HCT116 (cell line): ENCODE data around the gene TEK. TPM values are rescaled to one million over a fixed set of nuclear protein-coding genes. Genes with fewer than 3 reads are reported as not detected.

Experiments used
- ATAC-seq: fragments of 200-7000 bp; cut with Tn5 transposase; 2 replicates; pipeline ENCODE4 v1.9.1; 2020; ENCODE audit warnings: mild to moderate bottlenecking, moderate library complexity
- BruUV-seq: library from RNA; stranded (reverse); fragments of 400-500 nt; replicated peaks from 2 replicates; lab custom pipeline; 2021; lab: Mats Ljungman, UMichigan
- CTCF ChIA-PET: fragments of 300-600 bp; sonication (Branson Sonifier 250); formaldehyde crosslinking; loops from one replicate; lab custom pipeline; 2021; ENCODE audit warnings: antibody characterized with exemption; lab: Charles Lee
- POLR2A ChIA-PET: fragments of 300-600, 350-600 bp; sonication (Branson Sonifier 250); formaldehyde crosslinking; loops from one replicate; lab custom pipeline; 2021; ENCODE audit warnings: antibody characterized with exemption; lab: Charles Lee
- RAD21 ChIA-PET, 2 experiments: fragments of 300-600 bp; sonication (Branson Sonifier 250); formaldehyde crosslinking; loops; one replicate each; lab custom pipeline; 2023; ENCODE audit warnings: low total read pairs in 2 of 2; ENCODE audit not compliant: uncharacterized antibody in 2 of 2, unreplicated experiment in 2 of 2, low non-redundant PET in 1 of 2; lab: Charles Lee
- DNase-seq: peaks from one replicate; pipeline ENCODE4 v3.0.0-alpha.2; 2010; ENCODE audit warnings: low read depth, low spot score
- H2AFZ ChIP-seq: fragments of 200-600 bp; shearing (Covaris generic), sonication (generic); 2 replicates; pipeline ENCODE4 v1.6.1; 2017; ENCODE audit warnings: low read depth, mixed run types, mixed read lengths, antibody characterized with exemption, low read length; ENCODE audit not compliant: poor library complexity, severe bottlenecking
- H3K27ac ChIP-seq: 2 replicates; pipeline ENCODE4 v1.5.1; 2012; ENCODE audit warnings: low read depth, low read length
- H3K27me3 ChIP-seq: fragments of 200-600 bp; sonication (generic); 2 replicates; pipeline ENCODE4 v1.6.1; 2016; ENCODE audit warnings: mixed run types, low read length, mixed read lengths; ENCODE audit not compliant: insufficient read depth
- H3K36me3 ChIP-seq, 2 experiments: fragments of 200-500 bp in 1 of 2; fragments of 200-600 bp in 1 of 2; sonication (Bioruptor generic) in 1 of 2; sonication (generic) in 1 of 2; 2 replicates each; pipeline versions ENCODE4 v1.5.1 to v1.6.1; 2014 to 2016; ENCODE audit warnings: low read length in 2 of 2, inconsistent platforms in 1 of 2, mixed read lengths in 1 of 2, mixed run types in 1 of 2; ENCODE audit not compliant: insufficient read depth in 2 of 2, control insufficient read depth in 1 of 2
- H3K4me1 ChIP-seq, 2 experiments: fragments of 200-600 bp in 1 of 2; sonication (generic) in 1 of 2; 2 replicates each; pipeline versions ENCODE4 v1.5.1 to v1.6.1; 2012 to 2017; ENCODE audit warnings: low read length in 2 of 2, inconsistent platforms in 1 of 2, mild to moderate bottlenecking in 1 of 2, mixed read lengths in 1 of 2, mixed run types in 1 of 2, moderate library complexity in 1 of 2; ENCODE audit not compliant: insufficient read depth in 2 of 2, control insufficient read depth in 1 of 2
- H3K4me2 ChIP-seq: fragments of 200-600 bp; sonication (generic); 2 replicates; pipeline ENCODE4 v1.6.1; 2017; ENCODE audit warnings: mixed run types, low read length, mixed read lengths
- H3K4me3 ChIP-seq, 2 experiments: fragments of 200-600 bp in 1 of 2; sonication (generic) in 1 of 2; replicated peaks in 1 of 2; 2 replicates each; pipeline ENCODE4 v1.5.1; 2011 to 2016; ENCODE audit warnings: low read length in 2 of 2, control low read depth in 1 of 2, low read depth in 1 of 2, mild to moderate bottlenecking in 1 of 2, mixed read lengths in 1 of 2, mixed run types in 1 of 2
- H3K79me2 ChIP-seq: fragments of 200-600 bp; sonication (generic); 2 replicates; pipeline ENCODE4 v1.6.1; 2017; ENCODE audit warnings: mild to moderate bottlenecking, mixed run types, low read length, moderate library complexity, mixed read lengths; ENCODE audit not compliant: insufficient read depth
- H3K9ac ChIP-seq: fragments of 200-600 bp; sonication (generic); 2 replicates; pipeline ENCODE4 v1.6.1; 2016; ENCODE audit warnings: low read length, mixed read lengths
- H3K9me2 ChIP-seq: fragments of 200-600 bp; sonication (generic), shearing (Covaris generic); 2 replicates; pipeline ENCODE4 v1.6.1; 2017; ENCODE audit warnings: mixed run types, mild to moderate bottlenecking, moderate library complexity; ENCODE audit not compliant: insufficient read depth
- H3K9me3 ChIP-seq, 2 experiments: fragments of 200-500 bp in 1 of 2; fragments of 200-600 bp in 1 of 2; sonication (Bioruptor generic) in 1 of 2; sonication (generic) in 1 of 2; 2 replicates each; pipeline ENCODE4 v1.6.1; 2014 to 2017; ENCODE audit warnings: low read length in 2 of 2, mixed read lengths in 2 of 2, inconsistent platforms in 1 of 2, low read depth in 1 of 2, mild to moderate bottlenecking in 1 of 2, mixed run types in 1 of 2, moderate library complexity in 1 of 2; ENCODE audit not compliant: control insufficient read depth in 1 of 2, insufficient read depth in 1 of 2
- H4K20me1 ChIP-seq: fragments of 200-600 bp; sonication (generic), shearing (Covaris generic); 2 replicates; pipeline ENCODE4 v1.6.1; 2017; ENCODE audit warnings: mixed run types, mild to moderate bottlenecking, moderate library complexity; ENCODE audit not compliant: insufficient read depth
- CBX3 ChIP-seq: IDR thresholded peaks from 2 replicates; pipeline ENCODE4 v1.6.1; 2012; ENCODE audit warnings: low read depth
- EGR1 ChIP-seq: IDR thresholded peaks from 2 replicates; pipeline ENCODE4 v1.6.1; 2012; ENCODE audit warnings: low read depth
- ELF1 ChIP-seq: IDR thresholded peaks from 2 replicates; pipeline ENCODE4 v1.6.1; 2012; ENCODE audit warnings: low read depth, borderline replicate concordance
- EZH2 ChIP-seq: fragments of 200-600 bp; sonication (generic); IDR thresholded peaks from 2 replicates; pipeline ENCODE4 v1.6.1; 2017; ENCODE audit warnings: antibody characterized with exemption, mixed run types
- EZH2phosphoT487 ChIP-seq: fragments of 200-600 bp; IDR thresholded peaks from 2 replicates; pipeline ENCODE4 v1.6.1; 2018; ENCODE audit warnings: antibody characterized with exemption, borderline replicate concordance
- FOSL1 ChIP-seq: IDR thresholded peaks from 2 replicates; pipeline ENCODE4 v1.6.1; 2012; ENCODE audit warnings: low read depth
- JUND ChIP-seq: IDR thresholded peaks from 2 replicates; pipeline ENCODE4 v1.6.1; 2012
- POLR2A ChIP-seq: IDR thresholded peaks from 2 replicates; pipeline ENCODE4 v1.7.0; 2011; ENCODE audit warnings: borderline replicate concordance; ENCODE audit not compliant: insufficient read depth, insufficient read length; ENCODE audit errors: extremely low read depth
- POLR2AphosphoS5 ChIP-seq: IDR thresholded peaks from 2 replicates; pipeline ENCODE4 v1.6.1; 2011; ENCODE audit warnings: mild to moderate bottlenecking, low read depth, low read length, moderate library complexity
- SIN3A ChIP-seq: IDR thresholded peaks from 2 replicates; pipeline ENCODE4 v1.6.1; 2012; ENCODE audit warnings: low read depth
- SP1 ChIP-seq: IDR thresholded peaks from 2 replicates; pipeline ENCODE4 v1.6.1; 2012; ENCODE audit warnings: low read depth
- SRF ChIP-seq: IDR thresholded peaks from 2 replicates; pipeline ENCODE4 v1.6.1; 2012; ENCODE audit warnings: low read depth
- TCF7L2 ChIP-seq: IDR thresholded peaks from 2 replicates; pipeline ENCODE4 v1.7.0; 2011; ENCODE audit warnings: borderline replicate concordance, inconsistent platforms; ENCODE audit not compliant: insufficient read depth, insufficient read length; ENCODE audit errors: extremely low read depth
- YY1 ChIP-seq: IDR thresholded peaks from 2 replicates; pipeline ENCODE4 v1.6.1; 2011; ENCODE audit warnings: low read length, low read depth, moderate library complexity, mild to moderate bottlenecking; ENCODE audit not compliant: insufficient replicate concordance; ENCODE audit errors: extremely low read depth
- ZFX ChIP-seq: fragments of 450-650 bp; IDR thresholded peaks from 2 replicates; pipeline ENCODE4 v1.6.1; 2017
- intact Hi-C: fragments of 100-400 bp; cut with micrococcal nuclease; formaldehyde crosslinking; loops from 2 replicates; pipeline ENCODE4 v1.10.0; 2022
- total RNA-seq: library from RNA; stranded (reverse); gene quantifications from one replicate; pipeline ENCODE4 v1.2.1, GENCODE V29; 2021; ENCODE audit not compliant: unreplicated experiment
- TF ChIP-seq, protein P1 (sequence below), 3 experiments: fragments of 200-600 bp in 1 of 3; sonication (generic) in 1 of 3; IDR thresholded peaks in 2 of 3; conservative IDR thresholded peaks in 1 of 3; 2 replicates each; pipeline ENCODE4 v1.5.1; 2012 to 2017; ENCODE audit warnings: low read depth in 2 of 3, low read length in 2 of 3, antibody characterized with exemption in 1 of 3, borderline replicate concordance in 1 of 3, control low read depth in 1 of 3, mild to moderate bottlenecking in 1 of 3, mixed read lengths in 1 of 3, mixed run types in 1 of 3, moderate library complexity in 1 of 3; ENCODE audit not compliant: insufficient read depth in 1 of 3
- TF ChIP-seq, protein P2 (sequence below): IDR thresholded peaks from 2 replicates; pipeline ENCODE4 v1.6.1; 2012; ENCODE audit warnings: low read depth
- TF ChIP-seq, protein P3 (sequence below): IDR thresholded peaks from 2 replicates; pipeline ENCODE4 v1.6.1; 2012
- TF ChIP-seq, protein P4 (sequence below): IDR thresholded peaks from 2 replicates; pipeline ENCODE4 v1.6.1; 2011; ENCODE audit warnings: mild to moderate bottlenecking, low read length, moderate library complexity; ENCODE audit not compliant: insufficient replicate concordance; ENCODE audit errors: extremely low read depth

The TEK gene
- total RNA-seq, 1 experiment from 2014 or later = 0.15 TPM

DNA sequence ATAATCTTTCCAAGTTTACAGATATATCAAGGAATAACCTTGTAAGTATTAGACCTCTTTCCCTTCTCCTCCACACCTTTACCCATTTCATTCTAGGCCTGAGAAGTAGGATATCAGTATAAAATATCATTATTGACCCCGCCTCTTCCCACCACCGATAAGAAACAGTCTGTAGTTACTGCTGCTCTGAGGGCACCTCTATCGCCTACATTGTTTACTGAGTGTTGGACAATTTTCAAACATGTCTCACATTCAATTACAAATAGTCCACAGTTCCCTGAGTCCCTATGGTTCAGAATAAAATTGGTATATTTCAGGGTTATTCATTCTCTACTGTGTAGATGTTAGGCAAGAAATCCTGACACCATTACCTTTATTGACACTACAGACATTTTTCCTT lies 73.4 kb downstream of the TEK start:
- Histone ChIP-seq H3K4me3 (no peak overlapping the region), H3K27ac (no peak overlapping the region), H3K9me3 (no peaks in the 10 kb centered on the region), H3K4me2 (no peak overlapping the region), H4K20me1 (no peaks in the 10 kb centered on the region), H3K9me2 (no peaks in the 10 kb centered on the region), H2AFZ (no peak overlapping the region), H3K9ac (no peak overlapping the region), H3K36me3 (no peaks in the 10 kb centered on the region), H3K4me1 (peaks cover 12 to 24% of the 10 kb centered on the region in 2 experiments), H3K27me3 (no peaks in the 10 kb centered on the region), H3K79me2 (no peaks in the 10 kb centered on the region)
- intact Hi-C loops = no loop called here
- no peak for DNase-seq
- RAD21 ChIA-PET = no interaction called here
- CTCF ChIA-PET = interaction anchor here (0.6 to 0.9 kb wide), 2 partner anchors 16 to 59 kb away, joined by 3 read pairs; no protein-coding TSS in a partner anchor
- ATAC-seq = no peak; the same call in 1 of the 2 replicates
- BruUV-seq = no TSS peak
- POLR2A ChIA-PET = no interaction called here
- no peak for TF ChIP-seq EGR1
- TF ChIP-seq JUND = no peak
- no peak for TF ChIP-seq EZH2phosphoT487
- TF ChIP-seq, protein P1, sequence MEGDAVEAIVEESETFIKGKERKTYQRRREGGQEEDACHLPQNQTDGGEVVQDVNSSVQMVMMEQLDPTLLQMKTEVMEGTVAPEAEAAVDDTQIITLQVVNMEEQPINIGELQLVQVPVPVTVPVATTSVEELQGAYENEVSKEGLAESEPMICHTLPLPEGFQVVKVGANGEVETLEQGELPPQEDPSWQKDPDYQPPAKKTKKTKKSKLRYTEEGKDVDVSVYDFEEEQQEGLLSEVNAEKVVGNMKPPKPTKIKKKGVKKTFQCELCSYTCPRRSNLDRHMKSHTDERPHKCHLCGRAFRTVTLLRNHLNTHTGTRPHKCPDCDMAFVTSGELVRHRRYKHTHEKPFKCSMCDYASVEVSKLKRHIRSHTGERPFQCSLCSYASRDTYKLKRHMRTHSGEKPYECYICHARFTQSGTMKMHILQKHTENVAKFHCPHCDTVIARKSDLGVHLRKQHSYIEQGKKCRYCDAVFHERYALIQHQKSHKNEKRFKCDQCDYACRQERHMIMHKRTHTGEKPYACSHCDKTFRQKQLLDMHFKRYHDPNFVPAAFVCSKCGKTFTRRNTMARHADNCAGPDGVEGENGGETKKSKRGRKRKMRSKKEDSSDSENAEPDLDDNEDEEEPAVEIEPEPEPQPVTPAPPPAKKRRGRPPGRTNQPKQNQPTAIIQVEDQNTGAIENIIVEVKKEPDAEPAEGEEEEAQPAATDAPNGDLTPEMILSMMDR (IDR thresholded peaks at IDR 0.05 in 2 of 3, conservative IDR thresholded peaks at IDR 0.05 in 1 of 3; ENCODE audit: borderline replicate concordance in 1 of 3, insufficient read depth in 1 of 3, low read depth in 2 of 3, low read length in 2 of 3) = no peak
- TF ChIP-seq FOSL1 = no peak
- no peak for TF ChIP-seq EZH2
- TF ChIP-seq CBX3 = no peak
- TF ChIP-seq ELF1 = no peak
- TF ChIP-seq, protein P2, sequence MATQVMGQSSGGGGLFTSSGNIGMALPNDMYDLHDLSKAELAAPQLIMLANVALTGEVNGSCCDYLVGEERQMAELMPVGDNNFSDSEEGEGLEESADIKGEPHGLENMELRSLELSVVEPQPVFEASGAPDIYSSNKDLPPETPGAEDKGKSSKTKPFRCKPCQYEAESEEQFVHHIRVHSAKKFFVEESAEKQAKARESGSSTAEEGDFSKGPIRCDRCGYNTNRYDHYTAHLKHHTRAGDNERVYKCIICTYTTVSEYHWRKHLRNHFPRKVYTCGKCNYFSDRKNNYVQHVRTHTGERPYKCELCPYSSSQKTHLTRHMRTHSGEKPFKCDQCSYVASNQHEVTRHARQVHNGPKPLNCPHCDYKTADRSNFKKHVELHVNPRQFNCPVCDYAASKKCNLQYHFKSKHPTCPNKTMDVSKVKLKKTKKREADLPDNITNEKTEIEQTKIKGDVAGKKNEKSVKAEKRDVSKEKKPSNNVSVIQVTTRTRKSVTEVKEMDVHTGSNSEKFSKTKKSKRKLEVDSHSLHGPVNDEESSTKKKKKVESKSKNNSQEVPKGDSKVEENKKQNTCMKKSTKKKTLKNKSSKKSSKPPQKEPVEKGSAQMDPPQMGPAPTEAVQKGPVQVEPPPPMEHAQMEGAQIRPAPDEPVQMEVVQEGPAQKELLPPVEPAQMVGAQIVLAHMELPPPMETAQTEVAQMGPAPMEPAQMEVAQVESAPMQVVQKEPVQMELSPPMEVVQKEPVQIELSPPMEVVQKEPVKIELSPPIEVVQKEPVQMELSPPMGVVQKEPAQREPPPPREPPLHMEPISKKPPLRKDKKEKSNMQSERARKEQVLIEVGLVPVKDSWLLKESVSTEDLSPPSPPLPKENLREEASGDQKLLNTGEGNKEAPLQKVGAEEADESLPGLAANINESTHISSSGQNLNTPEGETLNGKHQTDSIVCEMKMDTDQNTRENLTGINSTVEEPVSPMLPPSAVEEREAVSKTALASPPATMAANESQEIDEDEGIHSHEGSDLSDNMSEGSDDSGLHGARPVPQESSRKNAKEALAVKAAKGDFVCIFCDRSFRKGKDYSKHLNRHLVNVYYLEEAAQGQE = no peak
- TF ChIP-seq POLR2A = no peak
- TF ChIP-seq, protein P3, sequence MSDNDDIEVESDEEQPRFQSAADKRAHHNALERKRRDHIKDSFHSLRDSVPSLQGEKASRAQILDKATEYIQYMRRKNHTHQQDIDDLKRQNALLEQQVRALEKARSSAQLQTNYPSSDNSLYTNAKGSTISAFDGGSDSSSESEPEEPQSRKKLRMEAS = no peak
- TF ChIP-seq ZFX = no peak
- TF ChIP-seq SIN3A = no peak
- TF ChIP-seq, protein P4, sequence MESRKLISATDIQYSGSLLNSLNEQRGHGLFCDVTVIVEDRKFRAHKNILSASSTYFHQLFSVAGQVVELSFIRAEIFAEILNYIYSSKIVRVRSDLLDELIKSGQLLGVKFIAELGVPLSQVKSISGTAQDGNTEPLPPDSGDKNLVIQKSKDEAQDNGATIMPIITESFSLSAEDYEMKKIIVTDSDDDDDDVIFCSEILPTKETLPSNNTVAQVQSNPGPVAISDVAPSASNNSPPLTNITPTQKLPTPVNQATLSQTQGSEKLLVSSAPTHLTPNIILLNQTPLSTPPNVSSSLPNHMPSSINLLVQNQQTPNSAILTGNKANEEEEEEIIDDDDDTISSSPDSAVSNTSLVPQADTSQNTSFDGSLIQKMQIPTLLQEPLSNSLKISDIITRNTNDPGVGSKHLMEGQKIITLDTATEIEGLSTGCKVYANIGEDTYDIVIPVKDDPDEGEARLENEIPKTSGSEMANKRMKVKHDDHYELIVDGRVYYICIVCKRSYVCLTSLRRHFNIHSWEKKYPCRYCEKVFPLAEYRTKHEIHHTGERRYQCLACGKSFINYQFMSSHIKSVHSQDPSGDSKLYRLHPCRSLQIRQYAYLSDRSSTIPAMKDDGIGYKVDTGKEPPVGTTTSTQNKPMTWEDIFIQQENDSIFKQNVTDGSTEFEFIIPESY = no peak
- no peak for TF ChIP-seq TCF7L2
- TF ChIP-seq YY1 = no peak
- no peak for TF ChIP-seq POLR2AphosphoS5
- no peak for TF ChIP-seq SP1
- TF ChIP-seq SRF = no peak
